Activated CD4-positive, alpha-beta T cell treated with anti-CD3 and anti-CD28 coated beads, Interleukin-2, amount 50 U/mL, for 4 hours (primary cell): ENCODE data around the gene GAA.
A peak's percentile ranks its signal among the peaks of the same experiment; 100 is the strongest.

ENCODE experiments used
- DNase-seq, 2 experiments: peaks; one replicate each; pipeline ENCODE4 v3.0.0-alpha.2; 2020

Gene GAA

GRCh38 chr17:80119271-80119791 is 17.9 kb downstream of the GAA start:
- no peak for DNase-seq

- no peak for DNase-seq
Observed at GRCh38 chr17:80119839-80120238, 18.5 kb downstream of the GAA start.

- DNase-seq, result no peak
Observed at GRCh38 chr17:80122026-80122575, 20.7 kb downstream of the GAA start.

DNA sequence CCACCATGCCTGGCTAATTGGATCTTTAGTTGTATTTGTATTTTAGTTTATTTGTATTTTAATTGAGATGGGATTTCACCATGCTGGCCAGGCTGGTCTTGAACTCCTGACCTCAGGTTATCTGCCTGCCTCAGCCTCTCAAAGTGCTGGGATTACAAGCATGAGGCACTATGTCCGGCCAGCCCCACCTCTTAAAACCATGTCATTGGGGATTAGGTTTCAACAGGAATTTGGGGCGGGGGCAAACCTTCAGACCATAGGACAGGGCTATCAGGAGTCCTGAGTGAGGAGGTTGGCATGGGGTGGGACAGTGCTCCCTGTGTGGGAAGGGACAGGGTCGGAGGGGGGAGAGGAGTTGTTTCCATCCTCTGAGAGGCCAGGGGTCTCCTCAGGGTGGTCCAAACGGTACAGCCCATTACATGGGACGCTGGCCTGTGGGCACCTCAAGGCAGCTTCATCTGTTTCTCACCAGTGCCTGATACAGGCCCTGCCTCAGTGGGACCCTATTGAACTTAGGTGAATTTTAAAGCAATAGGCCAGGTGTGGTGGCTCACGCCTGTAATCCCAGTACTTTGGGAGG is 21.6 kb downstream of the GAA start:
- no peak for DNase-seq

- DNase-seq, result no peak
Observed at GRCh38 chr17:80123791-80124190, 22.4 kb downstream of the GAA start.

DNA sequence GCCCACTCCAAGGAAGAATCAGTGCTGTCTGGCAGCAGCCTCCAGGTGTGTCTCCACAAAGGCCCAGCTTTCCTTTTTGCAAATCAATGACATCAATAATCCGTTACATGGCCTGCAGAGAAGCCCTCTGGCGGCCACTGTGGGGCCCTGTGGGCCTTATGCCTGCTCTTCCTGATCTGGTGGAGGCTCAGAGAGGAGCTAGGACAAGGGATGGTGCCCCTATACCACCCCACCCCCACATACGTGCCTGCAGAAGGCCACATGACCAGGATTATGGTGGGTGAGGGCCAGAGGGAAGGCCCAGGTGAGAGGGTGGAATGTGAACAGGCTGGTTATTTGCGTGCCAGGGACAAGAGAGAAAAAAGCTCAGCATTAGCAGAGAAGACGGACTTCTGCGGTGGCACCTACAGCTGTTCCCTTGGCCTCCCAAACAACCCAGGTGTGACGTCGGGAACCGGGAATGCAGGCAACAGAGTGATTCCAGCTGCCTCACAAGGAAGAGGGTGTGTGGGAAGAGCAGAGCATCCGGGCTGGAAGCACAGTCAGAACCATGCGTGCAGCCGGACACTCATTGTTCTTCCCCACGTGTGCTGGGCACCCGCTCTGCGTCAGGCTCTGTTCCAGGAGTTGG is 23.1 kb downstream of the GAA start:
- no peak for DNase-seq

- no peak for DNase-seq
Observed at GRCh38 chr17:80125656-80126448, 24.5 kb downstream of the GAA start.

DNA sequence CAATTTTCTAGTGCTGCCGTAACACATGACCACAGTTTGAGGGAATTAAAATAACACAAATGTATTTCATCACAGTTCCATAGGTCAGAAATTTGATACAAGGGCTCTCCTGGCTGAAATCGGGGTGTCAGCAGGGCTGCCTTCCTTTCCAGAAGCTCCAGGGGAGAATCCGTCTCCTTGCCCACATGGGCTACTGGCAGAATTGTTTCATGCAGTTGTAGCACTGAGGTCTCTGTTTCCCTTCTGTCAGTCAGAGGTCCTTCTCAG is 25.0 kb downstream of the GAA start:
- DNase-seq, result no peak

DNA sequence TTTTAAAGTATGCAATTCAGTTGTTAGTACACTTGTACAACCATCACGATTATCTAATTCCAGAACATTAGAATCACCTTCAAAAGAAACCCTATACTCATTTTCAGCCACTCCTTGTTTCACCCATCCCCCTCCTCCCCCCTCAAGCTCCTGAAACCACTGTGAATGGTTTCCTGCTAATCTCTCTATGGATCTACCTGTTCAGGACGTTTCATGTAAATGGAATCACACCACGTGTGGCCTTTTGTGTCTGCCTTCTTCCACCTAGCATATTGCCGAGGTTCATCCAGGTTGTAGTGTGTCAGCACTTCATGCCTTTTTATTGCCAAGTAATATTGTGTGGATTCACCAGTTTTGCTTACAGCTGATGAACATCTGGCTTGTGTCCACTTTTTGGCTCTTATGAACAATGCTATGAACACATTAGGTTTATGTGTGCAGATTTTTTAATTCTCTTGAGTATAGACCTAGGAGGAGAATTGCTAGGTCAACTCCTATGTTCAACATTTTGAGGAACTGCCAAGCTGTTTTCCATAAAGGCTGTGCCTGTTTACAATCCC is 27.7 kb downstream of the GAA start:
- no peak for DNase-seq

DNA sequence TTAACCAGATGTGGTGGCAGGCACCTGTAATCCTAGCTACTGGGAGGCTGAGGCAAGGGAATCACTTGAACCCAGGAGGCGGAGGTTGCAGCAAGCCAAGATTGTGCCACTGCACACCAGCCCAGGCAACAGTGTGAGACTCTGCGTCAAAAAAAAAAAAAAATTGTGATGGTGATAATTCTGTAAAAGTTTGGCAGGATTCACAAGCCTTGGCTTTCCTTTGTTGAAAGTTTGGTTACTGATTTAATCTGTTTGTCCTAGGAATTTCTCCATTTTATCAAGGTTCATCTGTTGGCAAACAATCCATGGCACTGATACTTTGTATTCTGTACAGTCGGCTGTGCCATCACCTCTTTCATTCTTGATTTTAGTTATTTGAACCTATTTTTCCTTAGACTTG is 29.6 kb downstream of the GAA start:
- DNase-seq, result no peak

DNA sequence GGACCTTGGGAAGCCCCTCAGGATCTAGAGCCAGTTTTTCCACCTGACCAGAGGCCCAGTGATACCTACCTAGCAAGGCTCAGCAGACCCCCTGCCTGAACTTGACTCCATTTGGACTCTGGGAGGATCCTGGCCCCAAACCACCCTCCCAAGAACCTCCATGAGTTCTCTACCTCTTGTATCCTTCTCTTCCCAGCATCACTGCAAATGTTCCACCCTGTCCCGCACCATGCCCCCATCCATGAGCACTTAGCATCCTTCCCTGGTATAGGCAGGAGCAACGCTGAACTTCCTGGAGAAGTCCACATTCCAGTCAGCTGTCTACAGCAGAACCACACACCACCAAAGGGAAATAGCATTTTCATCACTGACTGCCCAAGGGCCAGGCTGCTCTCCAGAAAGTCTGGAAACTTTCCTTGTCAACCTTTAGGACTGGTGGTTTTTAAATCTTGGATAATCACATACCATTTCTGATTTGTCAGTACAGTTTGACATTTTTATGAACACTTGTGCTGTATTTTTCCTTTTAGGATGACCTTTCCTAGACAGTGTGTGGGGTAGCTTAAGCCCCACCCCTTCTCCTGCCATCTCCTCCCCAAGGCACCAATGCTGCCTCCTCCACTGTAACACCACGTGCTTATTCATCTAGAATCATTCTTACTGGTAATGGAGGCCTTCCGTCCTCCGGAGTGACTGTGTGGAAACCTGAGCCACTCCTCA is 31.7 kb downstream of the GAA start:
- DNase-seq, result no peak

GRCh38 chr17:80133626-80133970 is 32.2 kb downstream of the GAA start:
- no peak for DNase-seq

DNA sequence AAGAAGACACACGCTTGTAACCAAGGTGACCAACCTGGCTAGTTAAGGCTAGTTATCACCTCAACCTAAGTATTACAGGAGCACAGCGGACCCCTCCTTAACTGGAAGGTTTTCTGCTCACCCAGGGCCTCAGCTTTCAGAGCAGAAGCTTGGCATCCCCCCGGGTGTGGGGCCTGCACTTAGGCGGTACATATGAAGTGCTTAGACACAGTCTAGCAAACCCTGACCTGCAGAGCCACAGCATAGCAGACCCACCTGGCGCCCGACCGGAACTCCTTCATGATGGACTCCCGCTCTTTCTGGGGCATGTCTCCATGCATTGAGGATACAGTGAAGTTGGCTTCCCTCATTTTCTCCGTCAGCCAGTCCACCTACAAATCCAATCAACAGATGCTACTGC is 35.8 kb downstream of the GAA start:
- no peak for DNase-seq

- DNase-seq, result no peak
Observed at GRCh38 chr17:80138856-80139426, 37.6 kb downstream of the GAA start.

GRCh38 chr17:80141463-80142165 is 40.2 kb downstream of the GAA start:
- DNase-seq, result no peak

- no peak for DNase-seq
Observed at GRCh38 chr17:80142929-80143328, 41.5 kb downstream of the GAA start.

DNA sequence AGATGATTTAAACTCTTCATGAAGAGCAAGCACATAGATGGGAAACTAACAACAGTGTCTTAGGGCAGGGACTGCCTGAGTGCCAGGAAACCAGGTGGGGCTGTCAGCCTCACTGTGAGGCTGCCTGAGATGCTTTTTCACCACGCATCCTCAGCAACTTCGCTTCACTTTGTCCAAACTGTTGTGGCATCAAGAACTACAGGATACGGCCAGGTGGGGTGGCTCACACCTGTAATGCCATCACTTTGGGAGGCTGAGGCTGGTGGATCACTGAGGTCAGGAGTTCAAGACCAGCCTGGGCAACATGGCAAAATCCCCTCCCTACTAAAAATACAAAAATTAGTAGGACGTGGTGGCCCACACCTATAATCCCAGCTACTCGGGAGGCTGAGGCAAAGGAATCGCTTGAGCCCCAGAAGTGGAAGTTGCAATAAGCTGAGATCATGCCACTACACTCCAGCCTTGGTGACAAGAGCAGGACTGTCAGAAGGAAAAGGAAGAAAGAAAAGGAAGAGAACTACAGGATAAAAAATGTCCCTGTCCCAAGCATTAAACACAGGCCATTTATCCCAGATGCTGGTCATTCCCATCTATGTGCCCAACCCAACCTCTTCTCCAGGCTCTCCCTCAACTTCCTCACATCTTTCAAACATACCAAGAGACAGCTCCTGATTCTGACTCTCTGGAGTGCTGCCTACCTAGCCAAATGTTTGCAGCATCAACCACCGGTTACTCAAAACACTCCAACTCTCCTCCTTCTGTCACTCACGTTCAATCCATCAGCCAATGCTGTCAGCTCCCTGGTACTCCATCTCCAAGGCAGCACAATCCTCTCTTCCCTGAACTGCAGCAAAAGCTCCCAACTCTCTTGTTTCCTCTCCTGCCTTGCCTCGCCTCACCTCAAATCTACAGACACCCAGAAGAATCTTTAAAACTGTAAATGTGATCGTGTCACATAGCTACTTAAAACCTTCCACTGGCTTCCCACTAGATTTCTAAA is 44.0 kb downstream of the GAA start:
- no peak for DNase-seq

DNA sequence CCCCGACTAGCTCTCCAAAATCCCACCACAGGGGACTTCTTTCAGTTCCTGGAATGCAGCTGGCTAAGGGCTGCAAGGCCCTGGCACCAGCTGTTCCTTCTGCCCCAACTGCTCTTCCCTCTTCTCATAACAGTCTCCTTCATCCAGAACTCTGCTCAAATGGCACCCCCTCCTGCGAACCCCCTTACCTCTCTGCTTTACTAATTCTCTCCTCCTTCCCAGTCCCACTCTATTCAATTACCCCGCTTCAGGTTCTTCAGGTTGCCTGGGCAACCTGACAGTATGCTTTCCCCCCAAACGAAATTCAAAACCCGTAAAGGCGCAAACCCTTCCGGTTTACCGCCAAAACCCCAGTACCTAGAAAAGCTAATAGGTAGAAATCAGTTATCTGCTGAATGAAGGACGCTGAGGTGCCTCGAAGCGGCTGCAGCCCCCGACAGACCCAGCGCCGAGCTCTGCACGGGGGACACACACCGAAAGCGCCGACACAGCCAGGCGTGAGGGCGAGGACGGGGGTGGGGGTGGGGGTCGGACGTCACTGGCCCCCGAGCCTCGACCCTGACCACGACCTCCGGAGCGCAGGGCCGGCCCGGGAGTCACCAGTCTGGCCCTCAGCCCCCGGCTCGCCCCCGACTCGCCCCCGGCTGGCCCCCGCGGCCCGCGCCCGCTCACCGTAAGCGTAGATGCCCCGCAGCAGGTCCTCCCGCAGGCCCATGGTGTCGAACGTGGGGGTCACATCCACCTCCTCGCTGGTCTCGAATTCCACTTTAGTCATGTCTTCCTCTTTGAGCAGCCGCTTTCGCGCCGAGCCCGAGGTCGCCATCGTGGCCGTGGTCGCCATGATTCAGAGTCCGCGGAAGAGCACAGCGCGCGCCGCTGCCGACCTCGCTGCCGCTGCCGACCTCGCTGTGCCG is 45.0 kb downstream of the GAA start:
- no peak for DNase-seq

DNA sequence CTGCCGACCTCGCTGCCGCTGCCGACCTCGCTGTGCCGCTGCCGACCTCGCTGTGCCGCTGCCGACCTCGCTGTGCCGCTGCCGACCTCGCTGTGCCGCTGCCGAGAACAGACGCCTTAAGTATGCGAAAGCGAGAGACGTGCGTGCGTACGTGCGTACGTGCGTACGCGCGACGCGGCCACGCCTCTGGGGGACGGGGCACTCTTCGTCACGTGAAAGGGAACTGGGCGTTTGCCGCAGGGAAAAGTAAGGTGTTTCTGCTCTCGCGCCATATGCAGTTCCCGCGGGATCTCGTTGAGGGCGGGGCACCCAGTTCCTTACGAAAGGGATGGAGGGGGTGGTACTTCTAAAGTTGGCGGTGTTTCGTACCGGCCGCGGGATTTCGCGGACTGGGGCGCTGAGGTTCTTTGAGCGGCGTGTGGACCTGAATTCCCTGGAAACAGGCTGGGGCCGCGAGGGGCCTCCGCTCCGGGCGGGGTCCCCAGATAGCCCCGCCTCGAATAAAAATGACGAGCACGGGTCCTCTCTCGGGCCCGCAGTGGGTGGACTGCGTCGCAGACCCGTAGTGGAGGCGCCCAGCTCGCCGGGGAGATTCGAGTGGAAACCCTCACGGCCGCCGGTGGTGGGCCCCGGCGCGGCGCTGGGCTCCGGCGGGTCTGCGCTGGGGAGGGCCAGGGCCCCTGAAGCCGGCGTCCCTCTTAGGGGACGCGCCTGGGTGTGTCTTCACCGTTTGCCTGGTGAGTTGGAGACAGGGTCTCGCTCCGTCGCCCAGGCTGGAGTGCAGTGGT is 45.8 kb downstream of the GAA start, which contains the start of gene EIF4A3:
TSS of gene EIF4A3 (minus strand) at position 94 of the 788 bp plus-strand sequence. CDS start 167 bp downstream, outside the sequence.
- peak; percentile 95 to 96 for DNase-seq
